Measurements from ENCODE around the gene LRRC8D.

GRCh38 chr1:89827902-89828301 is 7.1 kb downstream of the LRRC8D start:
- TF ChIP-seq POLR2AphosphoS5 (IDR thresholded peaks at IDR 0.05; ENCODE audit: low read depth, low read length) (no peak), CTCF (IDR thresholded peaks at IDR 0.05) (no peak)

All from Panc1 (cell line).